HUES64 (cell line): ENCODE measurements around the gene GALNS.
"Not testable (repeated sequence)": the region's sequence is repeated elsewhere in the genome, so short reads cannot be mapped to it uniquely, and the experiment has no call there.

ENCODE experiments used
- H3K27ac ChIP-seq: 2 replicates; pipeline ENCODE4 v1.7.0; 2013; ENCODE audit warnings: low read depth, low read length, inconsistent platforms
- H3K27me3 ChIP-seq: 2 replicates; pipeline ENCODE4 v1.6.1; 2013; ENCODE audit warnings: mild to moderate bottlenecking, low read length; ENCODE audit not compliant: insufficient read depth
- H3K36me3 ChIP-seq: 2 replicates; pipeline ENCODE4 v1.6.1; 2013; ENCODE audit warnings: mild to moderate bottlenecking, low read length; ENCODE audit not compliant: insufficient read depth
- H3K4me1 ChIP-seq: 2 replicates; pipeline ENCODE4 v1.6.1; 2013; ENCODE audit warnings: mild to moderate bottlenecking, low read length, moderate library complexity; ENCODE audit not compliant: insufficient read depth
- H3K4me3 ChIP-seq: 2 replicates; pipeline ENCODE4 v1.5.1; 2013; ENCODE audit warnings: mild to moderate bottlenecking, low read length, moderate library complexity
- H3K9ac ChIP-seq: 2 replicates; pipeline ENCODE4 v1.6.1; 2013; ENCODE audit warnings: mild to moderate bottlenecking, low read depth, low read length
- H3K9me3 ChIP-seq: 2 replicates; pipeline ENCODE4 v1.6.1; 2013; ENCODE audit warnings: low read depth, low read length; ENCODE audit not compliant: insufficient read depth
- WGBS: fragments of 150-250, 120-280 bp; methylation state at CpG from one replicate; pipeline ENCODE4 v1.1.7; 2013; ENCODE audit warnings: missing lambda C conversion rate; 5-methylcytosine and 5-hydroxymethylcytosine counted together

The GALNS gene

DNA sequence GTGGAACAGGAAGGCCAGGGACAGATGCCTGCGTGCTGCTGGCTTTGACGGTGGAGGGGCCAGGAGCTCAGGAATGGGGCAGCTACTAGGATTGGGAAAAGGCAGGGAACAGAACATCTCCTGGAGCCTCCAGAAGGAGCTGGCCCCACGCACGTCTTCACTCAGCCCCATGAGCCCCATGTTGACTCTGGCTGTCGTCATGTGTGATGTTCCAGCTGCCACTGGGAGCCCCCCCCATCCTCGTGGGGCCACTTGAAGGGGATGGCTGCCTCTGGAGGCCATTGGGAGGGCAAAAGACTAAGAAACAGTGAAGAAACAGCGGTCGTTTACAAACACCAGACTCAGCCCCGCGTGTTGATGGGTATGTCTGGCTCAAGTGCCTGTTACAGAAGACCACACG is 26.5 kb downstream of the GALNS start:
- Histone ChIP-seq H3K27me3 (no peaks in the 10 kb centered on the region), H3K4me1 (no peaks in the 10 kb centered on the region), H3K4me3 (no peak overlapping the region), H3K9ac (no peak overlapping the region), H3K9me3 (no peaks in the 10 kb centered on the region), H3K27ac (no peak overlapping the region), H3K36me3 (peaks cover 4% of the 10 kb centered on the region; the same call in 1 of the 2 replicates)
- 92% methylated on average over 11 of the region's 11 CpGs for WGBS

DNA sequence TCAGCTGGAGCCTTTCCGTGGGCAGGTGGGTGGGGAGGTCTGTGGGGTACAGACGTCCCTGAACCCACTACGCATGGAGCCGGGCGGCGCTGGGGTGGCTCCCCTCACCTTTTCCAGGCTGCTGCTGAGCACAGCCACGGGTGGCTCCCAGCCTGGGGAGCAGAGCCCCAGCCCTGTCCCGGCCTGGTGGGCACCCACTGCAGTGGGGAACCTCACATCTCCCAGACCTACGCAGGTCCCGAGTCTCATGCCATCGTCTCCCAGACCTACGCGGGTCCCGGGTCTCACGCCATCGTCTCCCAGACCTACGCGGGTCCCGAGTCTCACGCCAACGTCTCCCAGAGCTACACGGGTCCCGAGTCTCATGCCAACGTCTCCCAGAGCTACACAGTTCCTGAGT is 28.0 kb downstream of the GALNS start:
- Histone ChIP-seq H3K9ac (no peak overlapping the region), H3K27me3 (no peaks in the 10 kb centered on the region)
- WGBS: 91% methylated on average over 24 of the region's 24 CpGs

DNA sequence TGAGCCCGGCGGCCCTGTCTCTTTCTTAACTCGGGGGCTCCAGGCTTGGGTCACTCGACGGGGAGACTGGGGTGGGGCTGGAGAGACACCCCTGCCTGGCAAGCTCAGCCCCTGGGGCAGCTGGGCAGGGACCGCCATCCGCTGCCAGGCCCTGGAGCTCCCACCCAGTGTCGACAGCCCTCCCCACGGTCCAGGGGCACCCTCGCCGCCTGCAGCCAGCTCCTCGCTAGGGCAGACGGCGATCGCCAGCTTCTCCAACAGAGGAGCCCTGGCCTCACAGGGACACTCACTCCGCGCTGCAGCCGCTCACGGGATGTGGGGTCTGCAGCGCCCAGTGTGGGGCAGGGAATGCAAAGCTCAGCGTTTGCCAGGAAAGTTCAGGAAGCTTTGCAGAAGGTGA is 29.0 kb downstream of the GALNS start:
- no peaks in the 10 kb centered on the region for H3K36me3 ChIP-seq
- WGBS: 95% methylated on average over 21 of the region's 21 CpGs
- no peaks in the 10 kb centered on the region for H3K4me1 ChIP-seq
- H3K4me3 ChIP-seq: no peak overlapping the region
- no peak overlapping the region for H3K27ac ChIP-seq
- H3K9me3 ChIP-seq: no peaks in the 10 kb centered on the region
- no peak overlapping the region for H3K9ac ChIP-seq
- H3K27me3 ChIP-seq: no peaks in the 10 kb centered on the region

More for the DNA sequence above, 28.0 kb downstream of the GALNS start:
- Histone ChIP-seq H3K4me3 (no peak overlapping the region), H3K36me3 (no peaks in the 10 kb centered on the region), H3K4me1 (no peaks in the 10 kb centered on the region), H3K27ac (no peak overlapping the region), H3K9me3 (no peaks in the 10 kb centered on the region)

DNA sequence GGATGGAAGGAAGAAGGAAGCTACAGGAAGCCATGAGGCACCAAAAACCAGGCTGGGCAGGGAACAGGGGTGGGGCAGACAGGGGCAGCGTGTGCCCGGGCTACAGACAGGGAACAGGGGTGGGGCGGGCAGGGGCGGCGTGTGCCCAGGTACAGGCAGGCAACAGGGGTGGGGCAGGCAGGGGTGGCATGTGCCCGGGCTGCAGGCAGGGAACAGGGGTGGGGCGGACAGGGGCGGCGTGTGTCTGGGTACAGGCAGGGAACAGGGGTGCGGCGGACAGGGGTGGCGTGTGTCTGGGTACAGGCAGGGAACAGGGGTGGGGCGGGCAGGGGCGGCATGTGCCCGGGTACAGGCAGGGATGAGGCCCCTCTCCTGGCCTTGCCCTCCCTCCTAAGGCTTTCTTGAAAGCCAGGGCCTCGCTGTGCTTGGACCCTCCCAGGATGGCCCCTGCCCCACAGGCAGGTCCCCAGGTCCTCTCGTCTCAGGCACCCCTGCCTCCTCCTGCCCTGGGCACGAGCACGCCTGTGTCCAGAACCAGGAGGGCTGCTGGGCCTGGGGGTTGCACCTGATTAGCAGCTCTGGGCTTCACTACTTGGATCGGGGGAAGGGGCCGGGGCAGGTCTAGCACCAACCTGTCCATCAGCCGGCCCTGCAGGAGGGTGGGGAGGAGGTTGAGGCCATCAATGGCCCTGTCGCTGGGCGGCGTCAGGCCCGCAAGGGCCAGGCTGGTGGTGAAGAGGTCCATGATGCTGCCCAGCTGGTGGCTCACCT is 30.5 kb downstream of the GALNS start:
- no peak overlapping the region for H3K27ac ChIP-seq
- H3K4me1 ChIP-seq: no peaks in the 10 kb centered on the region
- no peak overlapping the region for H3K4me3 ChIP-seq
- H3K36me3 ChIP-seq: no peaks in the 10 kb centered on the region
- WGBS: 95% methylated on average over 26 of the region's 26 CpGs
- no peaks in the 10 kb centered on the region for H3K9me3 ChIP-seq
- H3K27me3 ChIP-seq: no peaks in the 10 kb centered on the region
- no peak overlapping the region for H3K9ac ChIP-seq

DNA sequence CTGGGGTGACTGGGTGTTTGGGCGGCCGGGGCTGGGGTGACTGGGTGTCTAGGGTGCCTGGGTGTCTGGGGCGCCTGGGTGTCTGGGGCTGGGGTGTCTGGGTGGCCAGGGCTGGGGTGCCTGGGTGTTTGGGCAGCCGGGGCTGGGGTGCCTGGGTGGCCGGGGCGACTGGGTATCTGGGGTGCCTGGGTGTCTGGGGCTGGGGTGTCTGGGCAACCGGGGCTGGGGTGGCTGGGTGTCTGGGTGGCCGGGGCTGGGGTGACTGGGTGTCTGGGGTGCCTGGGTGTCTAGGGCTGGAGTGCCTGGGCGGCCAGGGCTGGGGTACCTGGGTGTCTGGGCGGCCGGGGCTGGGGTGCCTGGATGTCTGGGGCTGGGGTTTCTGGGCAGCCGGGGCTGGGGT is 31.6 kb downstream of the GALNS start:
- Histone ChIP-seq H3K9ac (no peak overlapping the region), H3K4me1 (no peaks in the 10 kb centered on the region), H3K36me3 (no peaks in the 10 kb centered on the region), H3K4me3 (no peak overlapping the region), H3K9me3 (no peaks in the 10 kb centered on the region), H3K27me3 (no peaks in the 10 kb centered on the region), H3K27ac (no peak overlapping the region)
- WGBS: 87% methylated on average over 12 of the region's 12 CpGs

DNA sequence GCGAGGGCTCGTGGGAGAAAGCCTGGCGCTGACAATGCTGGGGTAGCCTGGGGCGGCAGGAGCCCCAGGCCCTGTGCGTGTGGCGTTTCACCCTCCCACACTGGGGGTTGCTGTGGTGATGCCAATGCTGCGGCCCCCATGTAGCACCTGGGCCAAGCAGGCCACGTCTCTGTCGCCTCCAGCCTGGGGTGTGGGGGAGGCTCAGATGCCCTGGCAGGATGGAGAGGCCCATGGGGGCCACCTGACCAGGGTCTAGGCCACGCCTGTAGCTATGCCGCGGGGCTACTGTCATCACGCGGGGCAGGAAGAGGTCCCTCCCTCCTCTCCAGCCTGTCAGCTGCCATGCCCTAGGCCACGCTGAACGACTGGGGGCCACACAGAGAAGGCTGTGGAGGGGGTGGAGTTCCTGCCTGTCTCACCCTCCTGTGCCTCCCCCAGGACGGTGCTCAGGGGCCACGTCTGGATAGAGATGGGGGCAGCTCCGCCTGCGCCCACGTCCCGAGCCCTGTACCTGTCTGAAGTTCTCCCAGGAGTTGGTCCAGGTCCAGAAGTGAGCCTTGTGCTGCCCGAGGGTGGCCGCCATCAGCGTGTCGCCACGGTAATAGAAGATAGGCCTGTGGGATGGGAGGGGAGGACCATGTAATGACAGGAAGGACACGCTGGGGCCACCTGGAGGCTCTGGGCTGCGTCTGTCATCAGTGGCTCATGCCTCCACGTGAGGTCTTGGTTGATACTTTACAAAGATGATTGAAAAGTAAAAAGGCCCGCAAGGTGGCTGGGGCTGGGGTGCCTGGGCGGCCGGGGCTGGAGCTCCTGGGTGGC is 32.3 kb downstream of the GALNS start:
- H3K36me3 ChIP-seq: no peaks in the 10 kb centered on the region
- H3K27ac ChIP-seq: no peak overlapping the region
- no peak overlapping the region for H3K9ac ChIP-seq
- H3K9me3 ChIP-seq: no peaks in the 10 kb centered on the region
- H3K4me3 ChIP-seq: no peak overlapping the region
- WGBS: 90% methylated on average over 33 of the region's 33 CpGs
- H3K27me3 ChIP-seq: no peaks in the 10 kb centered on the region
- H3K4me1 ChIP-seq: no peaks in the 10 kb centered on the region

DNA sequence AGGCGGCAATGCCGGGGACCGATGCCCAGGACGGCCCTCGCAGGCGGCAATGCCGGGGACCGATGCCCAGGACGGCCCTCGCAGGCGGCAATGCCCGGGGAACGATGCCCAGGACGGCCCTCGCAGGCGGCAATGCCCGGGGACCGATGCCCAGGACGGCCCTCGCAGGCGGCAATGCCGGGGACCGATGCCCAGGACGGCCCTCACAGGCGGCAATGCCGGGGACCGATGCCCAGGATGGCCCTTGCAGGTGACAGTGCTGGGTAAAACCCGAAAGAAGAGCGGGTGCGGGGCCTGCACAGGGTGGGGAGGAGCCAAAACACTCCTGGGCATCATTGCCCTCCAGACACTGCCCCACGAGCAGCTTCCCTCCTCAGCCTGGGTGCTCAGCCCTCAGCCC is 33.1 kb downstream of the GALNS start:
- H3K27ac ChIP-seq, H3K4me3 ChIP-seq, H3K9ac ChIP-seq, H3K27me3 ChIP-seq, H3K4me1 ChIP-seq, H3K9me3 ChIP-seq, H3K36me3 ChIP-seq: not testable (repeated sequence)
- WGBS: 95% methylated on average over 30 of the region's 31 CpGs

DNA sequence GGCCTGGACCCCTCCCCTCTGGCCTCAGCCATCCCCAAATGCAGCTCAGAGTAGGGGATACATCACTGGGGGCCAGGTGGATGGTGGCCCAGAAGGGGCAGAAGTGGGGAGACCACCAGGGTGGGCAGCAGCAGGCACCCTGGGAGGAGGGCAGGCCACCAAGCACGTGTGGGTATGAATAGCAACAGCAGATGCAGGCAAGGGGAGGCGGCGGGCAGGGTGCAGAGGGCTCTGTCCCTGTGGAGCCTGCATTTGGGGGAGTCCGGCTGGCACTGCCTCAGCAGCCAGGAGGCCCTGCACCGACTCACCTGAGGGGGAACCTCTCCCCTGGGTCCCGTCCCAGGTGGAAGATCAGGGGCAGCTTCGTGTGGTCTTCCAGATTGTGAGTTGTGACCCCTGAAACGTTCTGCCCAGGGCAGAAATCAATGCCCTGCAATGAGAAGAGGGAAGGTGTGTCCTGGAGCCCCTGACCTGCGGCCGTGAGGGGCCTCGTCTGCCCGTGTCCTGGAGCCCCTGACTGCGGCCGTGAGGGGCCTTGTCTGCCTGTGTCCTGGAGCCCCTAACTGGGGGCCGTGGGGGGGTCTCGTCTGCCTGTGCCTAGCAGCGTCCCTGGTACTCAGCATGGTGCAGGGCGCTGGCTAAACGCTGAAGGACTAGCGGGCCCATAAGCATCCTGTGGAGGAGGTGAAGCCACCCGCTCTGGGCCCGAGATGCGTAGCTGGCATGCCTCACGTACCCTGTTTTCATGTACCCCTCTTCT is 34.3 kb downstream of the GALNS start:
- H3K27me3 ChIP-seq: no peaks in the 10 kb centered on the region
- 94% methylated on average over 24 of the region's 24 CpGs for WGBS
- H3K4me3 ChIP-seq: no peak overlapping the region
- no peak overlapping the region for H3K27ac ChIP-seq
- no peaks in the 10 kb centered on the region for H3K9me3 ChIP-seq
- no peaks in the 10 kb centered on the region for H3K4me1 ChIP-seq
- H3K36me3 ChIP-seq: no peaks in the 10 kb centered on the region
- no peak overlapping the region for H3K9ac ChIP-seq

DNA sequence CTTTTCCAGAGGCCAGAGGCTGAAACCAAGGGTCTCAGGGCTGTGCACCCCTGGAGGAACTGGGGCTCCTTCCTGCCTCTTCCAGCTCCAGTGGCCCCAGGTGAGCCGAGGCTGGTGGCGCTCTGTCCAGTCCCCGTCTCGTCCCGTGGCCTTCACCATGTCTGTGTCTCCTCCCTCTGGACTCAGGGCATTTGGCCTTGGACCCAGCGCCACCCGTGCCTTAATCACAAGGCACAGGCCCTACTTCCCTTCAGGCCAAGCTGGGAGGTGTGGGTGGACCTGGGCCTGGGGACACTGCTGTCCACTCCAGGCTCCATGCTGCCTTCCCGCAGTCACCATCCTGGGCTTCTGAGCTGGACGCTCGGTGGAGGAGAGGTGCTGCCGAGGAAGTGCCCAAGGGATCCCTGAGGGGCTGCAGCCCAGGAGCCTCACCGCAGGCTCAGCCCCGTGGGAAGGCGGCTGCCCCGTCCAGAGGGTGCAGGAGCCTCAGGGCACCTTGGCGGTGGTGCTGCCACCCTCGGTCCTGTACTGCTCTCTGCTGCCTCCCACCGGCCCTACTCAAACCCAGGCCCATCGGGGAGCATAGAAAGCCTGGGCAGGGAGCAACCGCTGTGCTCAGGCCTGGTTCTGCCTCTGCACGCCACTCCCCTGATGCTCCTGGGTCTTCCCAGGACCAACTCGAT is 35.4 kb downstream of the GALNS start:
- Histone ChIP-seq H3K9me3 (no peaks in the 10 kb centered on the region), H3K4me1 (no peaks in the 10 kb centered on the region)
- WGBS: 89% methylated on average over 22 of the region's 22 CpGs

DNA sequence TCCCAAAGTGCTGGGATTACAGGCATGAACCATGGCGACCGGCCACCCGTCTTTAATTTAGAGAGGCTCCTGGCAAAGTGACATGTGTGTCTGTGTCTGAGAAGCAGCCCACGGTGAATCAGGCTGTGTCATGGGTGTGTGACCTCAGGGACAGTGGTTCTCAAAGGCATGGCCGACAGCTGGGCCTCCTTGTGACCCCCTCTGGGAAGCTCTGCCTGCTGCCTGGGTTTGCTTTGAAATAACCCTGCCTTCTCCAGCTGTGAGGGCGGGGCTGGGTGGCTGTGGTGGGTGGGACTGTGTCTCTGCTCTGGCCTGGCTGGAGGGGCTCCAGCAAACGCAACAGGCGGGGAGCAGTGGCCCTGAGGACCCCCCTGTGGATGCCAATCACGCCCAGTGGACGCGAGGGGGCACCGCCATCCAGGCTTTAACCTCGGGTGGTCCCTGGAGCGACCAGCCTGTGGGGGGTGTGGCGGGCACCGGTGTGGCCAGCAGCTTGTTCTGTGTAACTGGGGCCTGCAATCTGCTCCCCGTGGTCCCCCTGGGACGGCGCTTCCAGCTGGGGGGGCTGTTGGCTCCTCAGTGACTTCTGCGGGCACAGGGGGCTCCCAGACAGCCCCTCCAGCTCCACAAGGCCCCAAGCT is 36.2 kb downstream of the GALNS start:
- 90% methylated on average over 20 of the region's 20 CpGs for WGBS
- Histone ChIP-seq H3K4me1 (no peaks in the 10 kb centered on the region), H3K27me3 (no peaks in the 10 kb centered on the region), H3K27ac (no peak overlapping the region), H3K9ac (no peak overlapping the region), H3K4me3 (no peak overlapping the region), H3K36me3 (no peaks in the 10 kb centered on the region), H3K9me3 (no peaks in the 10 kb centered on the region)

More for the DNA sequence above, 35.4 kb downstream of the GALNS start:
- no peaks in the 10 kb centered on the region for H3K36me3 ChIP-seq
- H3K4me3 ChIP-seq: no peak overlapping the region
- no peak overlapping the region for H3K27ac ChIP-seq
- no peak overlapping the region for H3K9ac ChIP-seq
- no peaks in the 10 kb centered on the region for H3K27me3 ChIP-seq
